ENCODE results near the gene UNC5C. TPM values are rescaled to one million over a fixed set of nuclear protein-coding genes. Genes with fewer than 3 reads are reported as not detected.

The UNC5C gene
- total RNA-seq, 1 donor, result not detected

DNA sequence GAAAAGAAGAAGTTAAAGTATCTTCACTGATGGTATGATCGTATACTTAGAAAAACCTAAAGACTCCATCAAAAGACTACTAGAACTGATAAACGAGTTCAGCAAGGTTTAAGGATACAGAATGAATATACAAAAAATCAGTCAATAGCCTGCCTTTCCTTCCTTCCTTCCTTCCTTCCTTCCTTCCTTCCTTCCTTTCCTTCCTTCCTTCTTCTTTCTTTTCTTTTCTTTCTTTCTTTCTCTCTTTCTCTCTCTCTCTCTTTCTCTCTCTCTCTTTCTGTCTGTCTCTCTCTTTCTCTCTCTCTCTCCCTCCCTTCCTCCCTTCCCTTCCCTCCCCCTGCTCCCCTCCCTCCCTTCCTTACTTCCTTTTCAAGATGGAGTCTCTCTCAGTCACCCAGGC lies 428.3 kb downstream of the UNC5C start:
- Histone ChIP-seq H3K4me3 (ENCODE audit: low read length) (no peak overlapping the region), H3K27me3 (ENCODE audit: insufficient read depth, low read length) (no peaks in the 10 kb centered on the region), H3K9me3 (ENCODE audit: low read depth, low read length) (no peaks in the 10 kb centered on the region), H3K4me1 (ENCODE audit: insufficient read depth, low read length) (no peaks in the 10 kb centered on the region)

DNA sequence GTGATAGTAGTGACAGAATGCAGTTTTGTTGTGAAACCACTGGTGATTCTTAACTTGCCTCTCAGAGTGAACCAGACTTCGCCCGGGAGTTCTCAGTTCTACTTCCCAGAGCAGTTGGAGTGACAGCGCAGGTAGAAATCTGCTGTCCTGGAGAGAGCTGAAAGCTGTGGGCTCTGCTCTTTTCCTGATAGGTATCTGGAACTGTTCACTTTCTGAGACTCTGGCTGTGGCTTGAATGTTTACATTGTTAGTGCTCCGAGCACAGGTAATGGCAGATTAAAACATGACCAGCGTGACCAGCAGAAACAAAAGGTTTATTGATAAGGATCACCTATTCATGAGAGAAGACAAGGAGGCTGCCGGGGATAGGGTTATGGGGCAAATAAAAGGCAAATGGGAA lies 430.3 kb downstream of the UNC5C start:
- Histone ChIP-seq H3K9me3 (ENCODE audit: low read depth, low read length) (no peaks in the 10 kb centered on the region), H3K4me3 (ENCODE audit: low read length) (no peak overlapping the region), H3K4me1 (ENCODE audit: insufficient read depth, low read length) (no peaks in the 10 kb centered on the region), H3K27me3 (ENCODE audit: insufficient read depth, low read length) (no peaks in the 10 kb centered on the region)

DNA sequence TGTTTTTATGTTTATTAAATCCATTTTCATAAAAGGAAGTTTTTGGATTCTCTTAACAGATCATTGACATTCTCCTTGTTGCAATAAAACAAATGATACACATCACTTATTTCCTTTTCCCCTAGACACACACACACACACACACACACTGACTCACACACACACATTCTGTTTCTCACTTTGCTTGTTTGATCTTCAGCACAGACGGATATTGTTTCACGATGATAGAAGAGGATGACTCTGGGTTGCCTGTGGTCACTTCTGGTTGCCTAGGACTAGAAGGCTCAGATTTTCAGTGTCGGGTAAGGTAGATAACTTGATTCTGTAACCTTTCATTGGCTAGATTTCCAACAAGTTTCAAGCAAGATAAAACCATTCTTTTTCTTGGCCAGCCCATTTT lies 434.3 kb downstream of the UNC5C start:
- Histone ChIP-seq H3K9me3 (ENCODE audit: low read depth, low read length) (no peaks in the 10 kb centered on the region), H3K4me1 (ENCODE audit: insufficient read depth, low read length) (no peaks in the 10 kb centered on the region), H3K27me3 (ENCODE audit: insufficient read depth, low read length) (no peaks in the 10 kb centered on the region), H3K4me3 (ENCODE audit: low read length) (no peak overlapping the region)

Measured in mononuclear cell (primary cell).